IPS-18c (cell line): ENCODE measurements around the gene RNF10.
"Not testable (repeated sequence)": the region's sequence is repeated elsewhere in the genome, so short reads cannot be mapped to it uniquely, and the experiment has no call there.

ENCODE experiments used
- H3K4me3 ChIP-seq: 2 replicates; pipeline ENCODE4 v1.7.0; 2013; ENCODE audit warnings: low read depth, mild to moderate bottlenecking, low read length, moderate library complexity; ENCODE audit not compliant: insufficient read depth
- H3K9me3 ChIP-seq: one replicate; pipeline ENCODE4 v1.6.1; 2013; ENCODE audit warnings: mild to moderate bottlenecking, low read length, moderate library complexity; ENCODE audit not compliant: control insufficient read depth, insufficient read depth

RNF10 gene

DNA sequence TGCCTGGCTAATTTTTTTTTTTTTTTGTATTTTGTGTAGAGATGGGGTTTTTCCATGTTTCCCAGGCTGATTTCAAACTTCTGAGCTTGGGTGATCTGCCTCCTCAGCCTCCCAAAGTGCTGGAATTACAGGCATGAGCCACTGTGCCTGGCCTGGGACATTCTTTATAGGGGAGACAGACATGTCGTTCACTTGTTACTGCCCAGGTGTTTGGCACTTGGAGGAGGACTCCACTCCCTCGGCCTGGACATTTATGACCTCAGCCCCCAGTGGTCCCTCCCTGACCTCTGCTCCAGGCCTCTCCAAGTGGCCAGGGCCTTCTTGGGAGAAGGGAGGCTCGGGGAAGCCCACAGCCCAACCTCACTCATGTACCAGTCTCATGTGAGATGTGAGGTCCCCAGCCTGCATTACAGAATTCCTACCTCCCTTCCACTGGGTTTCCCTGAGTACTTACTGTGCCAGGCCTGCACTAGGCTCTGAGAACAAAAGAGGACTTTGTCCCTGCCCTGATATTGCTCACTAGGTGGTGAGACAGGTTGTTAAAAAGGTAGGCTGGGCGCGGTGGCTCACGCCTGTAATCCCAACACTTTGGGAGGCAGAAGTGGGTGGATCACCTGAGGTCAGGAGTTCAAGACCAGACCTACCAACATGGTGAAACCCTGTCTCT, 56.7 kb downstream of the RNF10 start:
- H3K4me3 ChIP-seq: no peak overlapping the region
- no peaks in the 10 kb centered on the region for H3K9me3 ChIP-seq

DNA sequence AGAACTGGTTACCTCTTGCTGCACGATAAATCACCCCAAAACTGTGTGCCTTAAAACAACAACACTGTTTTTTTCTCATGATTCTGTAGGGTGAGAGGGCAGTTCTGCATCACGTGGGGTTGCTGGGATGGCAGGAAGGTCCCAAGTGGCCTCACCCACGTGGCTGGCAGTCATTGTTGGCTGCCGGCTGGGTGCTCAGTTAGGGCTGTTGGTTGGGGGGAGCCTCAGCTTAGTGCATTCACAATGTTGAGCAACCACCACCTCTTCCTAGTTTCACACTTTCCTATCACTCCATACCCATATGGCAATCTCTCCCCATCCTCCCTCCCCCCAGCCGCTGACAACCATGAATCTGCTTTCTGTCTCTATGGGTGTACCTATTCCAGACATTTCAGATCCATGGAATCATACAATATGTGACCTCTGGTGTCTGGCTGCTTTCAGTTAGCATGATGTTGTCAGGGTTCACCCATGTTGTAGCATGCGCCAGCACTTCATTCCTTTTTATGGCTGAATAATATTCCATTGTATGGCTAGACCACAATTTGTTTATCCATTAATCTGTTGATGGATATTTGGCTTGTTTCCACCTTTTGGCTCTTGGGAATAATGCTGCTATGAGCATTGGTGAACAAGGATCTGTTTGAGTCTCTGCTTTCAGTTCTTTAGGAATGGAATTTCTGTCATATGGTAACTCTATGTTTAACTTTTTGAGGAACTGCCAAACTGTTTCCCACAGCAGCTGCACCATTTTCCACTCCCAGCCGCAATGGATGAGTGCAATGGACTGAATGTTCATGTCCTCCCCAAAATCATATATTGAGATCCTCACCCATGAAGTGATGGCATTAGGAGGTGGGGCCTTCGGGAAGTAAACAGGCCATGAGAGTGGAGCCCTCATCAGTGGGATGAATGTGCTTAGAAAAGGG, 58.2 kb downstream of the RNF10 start:
- no peaks in the 10 kb centered on the region for H3K9me3 ChIP-seq
- no peak overlapping the region for H3K4me3 ChIP-seq

DNA sequence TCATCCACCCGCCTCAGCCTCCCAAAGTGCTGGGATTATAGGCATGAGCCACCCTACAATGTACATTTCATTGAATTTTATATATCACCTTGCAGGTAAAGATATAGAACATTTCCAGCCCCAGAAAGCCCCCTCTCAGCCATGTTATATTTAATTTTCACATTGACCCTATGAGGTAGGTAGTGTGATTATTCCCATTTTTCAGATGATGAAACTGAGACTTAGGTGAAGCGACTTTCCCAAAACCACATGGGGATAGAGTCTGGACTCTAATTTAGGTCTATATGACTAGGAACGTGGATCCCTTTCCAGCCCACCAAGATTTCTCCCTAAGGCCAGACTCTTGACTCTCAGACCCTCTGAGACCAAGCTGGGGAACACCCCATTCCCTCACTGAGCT, 62.7 kb downstream of the RNF10 start:
- Histone ChIP-seq H3K4me3 (no peak overlapping the region), H3K9me3 (no peaks in the 10 kb centered on the region)

DNA sequence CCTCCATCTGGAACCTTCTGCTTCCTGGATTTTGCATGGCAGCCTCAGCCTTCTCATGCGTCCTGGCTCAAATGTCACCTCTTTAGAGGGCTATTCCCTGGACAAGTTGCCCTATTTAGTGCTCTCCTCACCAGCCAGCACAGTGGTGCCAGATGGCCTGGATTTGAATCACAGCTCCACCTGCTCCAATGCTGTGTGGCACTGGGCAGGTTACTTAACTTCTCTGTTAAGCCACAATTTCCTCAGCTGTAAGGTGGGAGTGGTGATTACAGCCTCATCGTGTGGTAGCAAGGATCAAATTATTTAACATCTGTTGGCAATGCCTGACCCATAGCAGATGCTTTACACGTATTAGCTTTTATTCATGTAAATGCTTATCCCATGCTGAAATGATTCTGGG, 63.7 kb downstream of the RNF10 start:
- H3K4me3 ChIP-seq: no peak overlapping the region
- no peaks in the 10 kb centered on the region for H3K9me3 ChIP-seq

DNA sequence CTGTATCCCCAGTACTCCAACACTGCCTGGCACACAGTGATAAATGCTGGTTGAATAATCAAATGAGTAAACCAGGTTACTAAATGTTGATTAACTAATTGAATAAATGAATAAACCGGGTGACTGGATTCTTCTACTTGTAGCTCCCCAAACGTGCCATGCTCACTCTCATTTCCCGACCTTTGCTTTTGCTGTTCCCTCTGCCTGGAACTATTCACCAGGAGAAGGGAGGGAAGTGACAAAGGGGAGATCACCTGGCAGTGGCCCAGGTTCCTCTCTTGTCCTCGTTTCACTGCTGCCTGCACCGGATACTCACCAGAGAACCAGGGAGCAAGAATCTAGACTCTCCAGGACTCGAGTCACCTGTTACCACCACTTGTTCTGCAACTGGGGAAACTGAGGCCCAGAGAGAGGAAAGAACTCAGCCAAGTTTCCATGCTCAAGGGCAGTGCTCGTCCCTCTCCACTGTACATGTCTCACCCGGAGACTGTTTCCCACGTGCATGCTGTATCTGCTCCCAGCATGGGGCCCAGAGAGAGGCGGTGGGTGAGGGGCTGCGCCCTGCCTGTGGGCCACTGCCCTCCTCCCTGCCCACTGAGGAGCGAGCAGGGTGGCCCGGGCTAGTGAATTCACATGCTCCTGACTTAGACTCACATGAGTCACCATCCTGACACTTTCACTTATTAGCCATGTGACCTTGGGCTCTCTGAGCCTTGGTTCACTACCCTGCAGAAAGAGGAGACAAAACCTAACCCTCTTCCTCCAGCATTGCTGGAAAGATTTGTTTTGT, 64.7 kb downstream of the RNF10 start:
- Histone ChIP-seq H3K9me3 (no peaks in the 10 kb centered on the region), H3K4me3 (no peak overlapping the region)

DNA sequence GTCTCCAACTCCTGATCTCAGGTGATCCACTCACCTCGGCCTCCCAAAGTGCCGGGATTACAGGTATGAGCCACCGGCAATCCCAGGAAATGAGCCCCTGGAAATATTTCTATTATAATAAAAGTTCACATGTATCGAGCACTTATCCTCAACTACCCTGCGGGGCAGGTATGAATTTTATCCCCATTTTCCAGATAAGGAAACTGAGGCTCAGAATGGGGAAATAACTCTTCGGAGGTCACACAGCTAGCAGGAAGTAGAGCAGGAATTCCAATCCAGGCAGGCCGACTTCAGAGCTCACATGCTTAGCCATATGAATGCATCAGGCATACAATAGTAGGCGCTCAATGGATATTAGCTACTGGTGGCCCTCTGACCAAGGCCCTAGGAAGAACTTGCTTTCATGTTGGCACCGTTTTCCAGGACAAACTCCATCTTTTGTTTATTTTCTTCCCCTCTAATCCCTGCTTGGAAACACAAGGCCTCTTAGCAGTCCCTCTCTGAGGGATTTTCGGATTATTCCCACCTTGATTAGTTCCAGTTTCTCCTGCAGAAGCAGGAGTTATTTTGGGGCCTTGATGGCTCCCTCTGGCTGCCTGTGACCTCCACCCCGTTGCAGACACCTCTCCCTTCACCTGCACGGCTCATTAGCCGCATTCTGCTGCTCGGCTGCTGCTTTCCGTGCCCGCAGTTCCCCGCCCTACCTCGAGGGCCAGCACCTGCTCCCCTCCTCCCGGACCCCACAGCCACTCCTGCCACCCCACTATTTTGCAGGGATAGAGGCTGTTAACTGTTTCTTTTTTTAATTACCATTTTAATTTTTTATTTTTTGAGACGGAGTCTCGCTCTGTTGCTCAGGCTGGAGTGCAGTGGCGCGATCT, 65.8 kb downstream of the RNF10 start:
- no peak overlapping the region for H3K4me3 ChIP-seq
- H3K9me3 ChIP-seq: no peaks in the 10 kb centered on the region

DNA sequence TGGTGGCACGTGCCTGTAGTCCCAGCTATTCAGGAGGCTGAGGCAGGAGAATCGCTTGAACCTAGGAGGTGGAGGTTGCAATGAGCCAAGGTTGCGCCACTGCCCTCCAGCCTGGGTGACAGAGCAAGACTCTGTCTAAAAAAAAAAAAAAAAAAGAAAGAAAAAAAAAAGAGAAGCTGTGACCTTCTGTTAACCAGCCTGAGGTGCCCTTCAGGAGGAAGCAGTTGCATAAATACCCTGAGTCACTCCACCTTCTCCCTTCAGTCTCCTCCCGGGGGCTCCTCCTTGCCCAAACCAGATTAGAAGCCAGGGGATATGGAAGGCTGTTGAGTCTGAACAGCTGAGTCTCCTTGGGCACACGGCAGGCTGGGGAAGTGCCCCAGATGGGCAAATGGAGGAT, 68.3 kb downstream of the RNF10 start:
- not testable (repeated sequence) for H3K4me3 ChIP-seq, H3K9me3 ChIP-seq

DNA sequence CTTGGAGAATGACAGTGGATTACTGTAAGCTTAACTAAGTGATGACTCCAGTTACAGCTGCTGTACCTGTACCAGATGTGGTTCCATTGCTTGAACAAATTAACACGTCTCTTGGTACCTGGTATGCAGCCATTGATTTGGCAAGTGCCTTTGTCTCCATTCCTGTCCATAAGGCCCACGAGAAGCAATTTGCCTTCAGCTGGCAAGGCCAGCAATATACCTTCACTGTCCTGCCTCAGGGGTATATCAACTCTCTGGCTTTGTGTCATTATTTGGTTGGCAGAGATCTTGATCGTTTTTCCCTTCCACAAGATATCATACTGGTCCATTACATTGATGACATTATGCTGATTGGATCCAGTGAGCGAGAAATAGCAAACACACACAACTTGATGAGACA, 76.4 kb downstream of the RNF10 start:
- no peak overlapping the region for H3K4me3 ChIP-seq
- no peaks in the 10 kb centered on the region for H3K9me3 ChIP-seq

DNA sequence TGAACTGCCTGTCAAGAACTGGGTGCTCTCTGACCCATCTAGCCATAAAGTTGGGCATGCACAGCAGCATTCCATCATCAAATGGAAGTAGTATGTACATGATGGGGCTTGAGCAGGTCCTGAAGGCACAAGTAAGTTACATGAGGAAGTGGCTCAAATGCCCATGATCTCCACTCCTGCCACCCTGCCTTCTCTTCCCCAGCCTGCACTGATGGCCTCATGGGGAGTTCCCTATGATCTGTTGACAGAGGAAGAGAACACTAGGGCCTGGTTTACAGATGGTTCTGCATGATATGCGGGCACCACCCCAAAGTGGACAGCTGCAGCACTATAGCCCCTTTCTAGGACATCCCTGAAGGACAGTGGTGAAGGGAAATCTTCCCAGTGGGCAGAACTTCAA, 77.4 kb downstream of the RNF10 start:
- H3K9me3 ChIP-seq, H3K4me3 ChIP-seq: not testable (repeated sequence)

DNA sequence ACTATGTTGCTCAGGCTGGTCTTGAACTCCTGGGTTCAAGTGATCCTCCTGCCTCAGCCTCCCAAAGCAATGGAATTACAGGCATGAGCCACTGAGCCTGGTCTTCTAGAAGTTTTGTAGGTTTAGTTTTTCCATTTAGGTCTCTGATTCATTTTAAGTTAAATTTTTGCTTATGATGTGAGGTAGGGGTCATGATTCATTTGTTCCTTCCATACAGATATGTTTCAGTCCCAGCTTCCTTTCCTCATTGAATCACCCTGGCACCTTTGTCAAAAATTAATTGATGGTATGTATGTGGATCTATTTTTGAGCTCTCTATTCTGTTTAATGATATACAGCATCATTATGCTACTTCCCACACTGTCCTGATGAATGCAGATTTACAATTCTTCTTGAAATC, 80.7 kb downstream of the RNF10 start:
- Histone ChIP-seq H3K4me3 (no peak overlapping the region), H3K9me3 (no peaks in the 10 kb centered on the region)

DNA sequence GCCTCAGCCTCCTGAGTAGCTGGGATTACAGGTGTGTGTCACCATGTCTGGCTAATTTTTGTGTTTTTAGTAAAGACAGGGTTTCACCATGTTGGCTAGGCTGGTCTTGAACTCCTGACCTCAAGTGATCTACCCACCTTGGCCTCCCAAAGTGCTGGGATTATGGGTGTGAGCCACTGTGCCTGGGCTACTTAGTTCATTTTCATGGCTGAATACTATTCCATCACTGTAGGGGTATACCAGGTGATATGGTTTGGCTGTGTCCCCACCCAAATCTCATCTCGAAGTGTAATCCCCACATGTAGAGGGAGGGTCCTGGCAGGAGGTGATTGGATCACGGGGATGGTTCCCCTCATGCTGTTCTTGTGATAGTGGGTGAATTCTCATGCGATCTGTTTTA, 83.0 kb downstream of the RNF10 start:
- not testable (repeated sequence) for H3K4me3 ChIP-seq, H3K9me3 ChIP-seq

DNA sequence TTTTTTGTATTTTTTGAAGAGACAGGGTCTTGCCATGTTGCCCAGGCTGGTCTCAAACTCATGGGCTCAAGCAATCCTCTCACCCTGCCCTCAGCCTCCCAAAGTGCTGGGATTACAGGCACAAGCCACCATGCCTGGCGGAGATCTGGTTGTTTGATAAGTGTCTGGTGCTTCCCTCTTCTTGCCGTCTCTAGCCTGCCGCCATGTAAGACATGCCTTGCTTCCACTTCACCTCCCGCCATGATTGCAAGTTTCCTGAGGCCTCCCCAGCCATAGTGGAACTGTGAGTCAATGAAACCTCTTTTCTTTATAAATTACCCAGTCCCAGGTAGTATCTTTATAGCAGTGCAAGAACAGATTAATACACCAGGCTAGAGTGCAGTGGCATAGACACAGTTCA, 83.6 kb downstream of the RNF10 start:
- H3K9me3 ChIP-seq, H3K4me3 ChIP-seq: not testable (repeated sequence)

DNA sequence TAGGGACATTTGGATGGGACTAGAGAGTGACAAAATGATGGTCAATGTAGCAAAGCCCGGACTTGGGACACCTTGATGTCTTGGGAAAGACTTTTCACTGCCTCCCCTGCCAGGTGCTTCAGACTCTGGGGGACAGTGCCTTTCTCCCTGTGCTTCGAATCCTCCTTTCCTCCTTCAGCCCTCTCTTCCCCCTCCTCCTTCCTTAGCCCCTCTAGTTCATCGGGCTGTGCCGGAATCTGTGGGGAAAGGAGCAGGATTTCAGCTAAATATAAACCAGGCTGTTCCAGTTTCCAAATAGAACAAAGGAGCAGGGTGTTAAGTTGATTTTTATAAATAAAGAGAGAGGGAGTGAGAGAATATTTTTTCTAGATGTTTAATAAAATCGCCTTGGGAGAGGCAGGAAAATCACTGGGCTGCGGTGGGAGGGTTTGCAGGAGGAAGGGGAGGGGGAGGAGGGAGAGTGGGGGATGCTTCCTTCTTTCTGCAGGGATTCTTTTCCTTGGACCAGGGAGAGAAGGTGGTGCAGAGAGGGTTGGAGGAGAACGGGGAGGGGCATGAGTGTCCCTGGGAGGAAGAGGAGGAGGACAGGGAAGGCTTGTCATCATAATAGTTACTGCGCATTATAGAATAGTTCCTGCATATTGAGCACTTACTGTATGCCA, 84.9 kb downstream of the RNF10 start:
- H3K4me3 ChIP-seq: no peak overlapping the region
- no peaks in the 10 kb centered on the region for H3K9me3 ChIP-seq

DNA sequence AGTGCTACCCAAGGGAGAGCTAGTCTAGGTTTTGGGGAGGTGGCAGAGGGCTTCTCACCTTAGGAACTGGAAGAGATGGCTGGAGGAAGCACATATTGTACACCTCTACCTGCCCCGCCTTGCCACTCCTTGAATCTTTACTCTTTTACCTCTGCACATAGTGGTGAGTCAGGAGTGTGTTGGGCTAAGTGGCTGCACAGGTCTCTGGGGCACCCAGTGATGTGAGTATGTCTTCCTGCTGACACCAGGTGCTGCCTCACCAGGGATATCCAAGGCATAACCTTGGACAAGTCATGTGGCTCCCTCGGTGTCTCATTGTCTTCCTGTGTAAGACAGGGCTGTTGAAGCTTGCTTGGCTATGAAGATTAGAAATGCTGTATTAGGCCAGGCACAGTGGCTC, 86.5 kb downstream of the RNF10 start:
- Histone ChIP-seq H3K4me3 (no peak overlapping the region), H3K9me3 (no peaks in the 10 kb centered on the region)

DNA sequence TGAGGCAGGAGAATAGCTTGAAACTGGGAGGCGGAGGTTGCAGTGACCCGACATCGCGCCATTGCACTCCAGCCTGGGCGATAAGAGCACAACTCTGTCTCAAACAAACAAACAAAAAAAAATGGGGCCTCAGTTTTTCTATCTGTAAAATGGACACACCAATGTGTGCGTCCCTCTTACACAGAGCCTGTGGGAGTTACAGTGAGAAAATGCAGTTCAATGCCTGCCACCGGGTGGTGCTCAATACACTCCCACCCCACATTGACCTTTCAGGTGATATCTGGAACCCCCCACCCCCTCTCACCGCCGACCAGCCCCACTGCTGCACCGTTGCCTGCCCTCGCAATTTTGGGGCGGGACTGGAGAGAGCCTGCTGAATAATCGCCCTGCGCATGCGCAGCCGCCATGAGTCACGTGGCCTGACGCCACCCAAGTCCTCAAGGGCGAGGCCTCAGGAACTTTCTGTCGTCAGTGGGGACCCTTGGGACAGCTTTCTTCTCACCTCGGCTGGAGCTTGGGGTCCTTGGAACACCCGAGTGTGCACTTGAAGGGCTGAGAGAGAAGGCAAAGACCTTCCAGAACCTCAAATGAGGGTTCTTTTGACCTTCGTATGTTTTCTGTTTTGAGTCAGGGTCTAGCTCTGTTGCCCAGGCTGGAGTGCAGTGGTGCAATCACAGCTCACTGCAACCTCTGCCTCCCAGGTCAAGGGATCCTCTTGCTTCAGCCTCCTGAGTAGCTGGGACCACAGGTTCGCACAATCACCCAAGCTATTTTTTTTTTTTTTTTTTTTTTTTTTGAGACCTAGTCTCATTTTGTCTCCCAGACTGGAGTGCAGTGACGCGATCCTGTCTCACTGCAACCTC, 91.6 kb downstream of the RNF10 start:
- H3K4me3 ChIP-seq: no peak overlapping the region; the same call in 1 of the 2 replicates
- no peaks in the 10 kb centered on the region for H3K9me3 ChIP-seq
